GM12865 (cell line): Measurements from ENCODE around the gene PLCL1.

Source experiments
- DNase-seq: peaks from one replicate; pipeline ENCODE4 v3.0.0; 2010; ENCODE audit warnings: low read depth
- H3K4me3 ChIP-seq: 2 replicates; pipeline ENCODE4 v1.5.1; 2011; ENCODE audit warnings: mild to moderate bottlenecking, low read depth, low read length, control low read depth
- CTCF ChIP-seq: IDR thresholded peaks from 2 replicates; pipeline ENCODE4 v1.5.1; 2011; ENCODE audit warnings: low read length, control low read depth, low read depth, inconsistent platforms; ENCODE audit not compliant: insufficient read depth; ENCODE audit errors: missing control alignments

Gene PLCL1

GRCh38 chr2:198115201-198115600 lies 310.8 kb downstream of the PLCL1 start:
- DNase-seq, result no peak
- H3K4me3 ChIP-seq, result no peak overlapping the region
- no peak for TF ChIP-seq CTCF

- no peak for DNase-seq
- TF ChIP-seq CTCF, result no peak
- H3K4me3 ChIP-seq, result no peak overlapping the region
These were observed 312.4 kb downstream of the PLCL1 start for GRCh38 chr2:198116756-198117155.

GRCh38 chr2:198117406-198118041 lies 313.1 kb downstream of the PLCL1 start:
- H3K4me3 ChIP-seq, result no peak overlapping the region
- TF ChIP-seq CTCF, result no peak
- DNase-seq, result no peak

GRCh38 chr2:198127627-198128026 lies 323.2 kb downstream of the PLCL1 start:
- peak; percentile 69 for TF ChIP-seq CTCF
- H3K4me3 ChIP-seq, result no peak overlapping the region
- peak; percentile 78 for DNase-seq

GRCh38 chr2:198129609-198130008 lies 325.2 kb downstream of the PLCL1 start:
- no peak for TF ChIP-seq CTCF
- H3K4me3 ChIP-seq, result no peak overlapping the region
- no peak for DNase-seq

GRCh38 chr2:198134293-198134955 lies 330.0 kb downstream of the PLCL1 start:
- no peak for DNase-seq

More at GRCh38 chr2:198134293-198134955, 330.0 kb downstream of the PLCL1 start:
- TF ChIP-seq CTCF, result no peak
- H3K4me3 ChIP-seq, result no peak overlapping the region
